IMR-90 (cell line): ENCODE data around the gene FOXL1. TPM values are rescaled to one million over a fixed set of nuclear protein-coding genes. Genes with fewer than 3 reads are reported as not detected.

Experiments used
- ATAC-seq: fragments of 200-7000 bp; cut with Tn5 transposase; 2 replicates; pipeline ENCODE4 v1.9.1; 2020; ENCODE audit warnings: low read depth, mild to moderate bottlenecking, moderate library complexity
- BruUV-seq: library from RNA; stranded (reverse); fragments of 400-500 nt; replicated peaks from 2 replicates; lab custom pipeline; 2021; lab: Mats Ljungman, UMichigan
- CTCF ChIA-PET: fragments of 300-600 bp; formaldehyde crosslinking; extraction: SDS; loops from one replicate; lab custom pipeline; 2021; ENCODE audit warnings: antibody characterized with exemption; lab: Yijun Ruan, JAX
- POLR2A ChIA-PET: fragments of 300-600 bp; sonication (Branson Sonifier 250); formaldehyde crosslinking; loops from one replicate; lab custom pipeline; 2022; ENCODE audit warnings: antibody characterized with exemption; ENCODE audit not compliant: unreplicated experiment; lab: Charles Lee
- DNase-seq: peaks from one replicate; pipeline ENCODE4 v3.0.0; 2013
- H2AFZ ChIP-seq: replicated peaks from 2 replicates; pipeline ENCODE3; 2013; ENCODE audit warnings: low read length, mild to moderate bottlenecking; ENCODE audit not compliant: poor library complexity
- H2AK5ac ChIP-seq: 2 replicates; pipeline ENCODE4 v1.6.1; 2013; ENCODE audit warnings: low read depth, low read length, inconsistent platforms
- H2AK9ac ChIP-seq: replicated peaks from 2 replicates; pipeline ENCODE3; 2013; ENCODE audit warnings: mild to moderate bottlenecking, low read depth, low read length, moderate library complexity; ENCODE audit not compliant: poor library complexity
- H2BK120ac ChIP-seq: 2 replicates; pipeline ENCODE4 v1.6.1; 2013; ENCODE audit warnings: low read depth, low read length, inconsistent platforms
- H2BK15ac ChIP-seq: 3 replicates; pipeline ENCODE4 v1.6.1; 2013; ENCODE audit warnings: low read depth, low read length, inconsistent platforms
- H2BK20ac ChIP-seq: 2 replicates; pipeline ENCODE4 v1.6.1; 2013; ENCODE audit warnings: low read depth, mild to moderate bottlenecking, inconsistent platforms, low read length, moderate library complexity
- H2BK5ac ChIP-seq: 2 replicates; pipeline ENCODE4 v1.6.1; 2013; ENCODE audit warnings: mild to moderate bottlenecking, low read depth, low read length, inconsistent platforms; ENCODE audit not compliant: poor library complexity, severe bottlenecking
- H3K14ac ChIP-seq: replicated peaks from 2 replicates; pipeline ENCODE4 v1.6.1; 2013; ENCODE audit warnings: low read depth, low read length, inconsistent platforms
- H3K18ac ChIP-seq: 2 replicates; pipeline ENCODE4 v1.6.1; 2013; ENCODE audit warnings: low read depth, low read length, control low read depth
- H3K23ac ChIP-seq: 2 replicates; pipeline ENCODE4 v1.6.1; 2013; ENCODE audit warnings: low read depth, low read length, inconsistent platforms
- H3K27ac ChIP-seq: 2 replicates; pipeline ENCODE4 v1.5.1; 2013; ENCODE audit warnings: mild to moderate bottlenecking, control low read depth, low read length; ENCODE audit not compliant: insufficient read depth
- H3K27me3 ChIP-seq: 2 replicates; pipeline ENCODE4 v1.6.1; 2013; ENCODE audit warnings: low read length; ENCODE audit not compliant: control insufficient read depth, insufficient read depth
- H3K36me3 ChIP-seq: 2 replicates; pipeline ENCODE4 v1.6.1; 2013; ENCODE audit warnings: low read length, mixed read lengths; ENCODE audit not compliant: control insufficient read depth, insufficient read depth
- H3K4ac ChIP-seq: 2 replicates; pipeline ENCODE4 v1.6.1; 2013; ENCODE audit warnings: low read depth, low read length, inconsistent platforms
- H3K4me1 ChIP-seq: 2 replicates; pipeline ENCODE4 v1.6.1; 2013; ENCODE audit warnings: low read length, mixed read lengths; ENCODE audit not compliant: control insufficient read depth, insufficient read depth
- H3K4me2 ChIP-seq: 2 replicates; pipeline ENCODE4 v1.6.1; 2013; ENCODE audit warnings: low read depth, mild to moderate bottlenecking, control low read depth, low read length, moderate library complexity
- H3K4me3 ChIP-seq: 2 replicates; pipeline ENCODE4 v1.5.1; 2013; ENCODE audit warnings: low read depth, mild to moderate bottlenecking, control low read depth, low read length, moderate library complexity; ENCODE audit not compliant: insufficient read depth
- H3K56ac ChIP-seq: 2 replicates; pipeline ENCODE4 v1.6.1; 2013; ENCODE audit warnings: low read length, inconsistent platforms; ENCODE audit not compliant: insufficient read depth; ENCODE audit errors: extremely low read depth
- H3K79me1 ChIP-seq, 2 experiments: 2 replicates each; pipeline ENCODE4 v1.6.1; 2013; ENCODE audit warnings: low read length in 2 of 2, inconsistent platforms in 1 of 2, low read depth in 1 of 2
- H3K9ac ChIP-seq: 2 replicates; pipeline ENCODE4 v1.6.1; 2013; ENCODE audit warnings: low read depth, low read length, control low read depth
- H3K9me1 ChIP-seq: 2 replicates; pipeline ENCODE4 v1.6.1; 2013; ENCODE audit warnings: low read length, inconsistent platforms; ENCODE audit not compliant: insufficient read depth
- H3K9me3 ChIP-seq: 2 replicates; pipeline ENCODE4 v1.6.1; 2013; ENCODE audit warnings: low read length; ENCODE audit not compliant: control insufficient read depth, insufficient read depth
- H4K20me1 ChIP-seq: 2 replicates; pipeline ENCODE4 v1.6.1; 2013; ENCODE audit warnings: low read length, inconsistent platforms; ENCODE audit not compliant: insufficient read depth
- H4K5ac ChIP-seq: 2 replicates; pipeline ENCODE4 v1.6.1; 2013; ENCODE audit warnings: mild to moderate bottlenecking, low read depth, low read length, control low read depth
- H4K8ac ChIP-seq, 2 experiments: 2 replicates each; pipeline ENCODE4 v1.6.1; 2013; ENCODE audit warnings: low read depth in 2 of 2, low read length in 2 of 2, control low read depth in 1 of 2, inconsistent platforms in 1 of 2
- H4K91ac ChIP-seq: 2 replicates; pipeline ENCODE4 v1.6.1; 2013; ENCODE audit warnings: low read depth, low read length, inconsistent platforms; ENCODE audit not compliant: insufficient read depth
- MXI1 ChIP-seq: IDR thresholded peaks from 2 replicates; pipeline ENCODE4 v1.6.1; 2012; ENCODE audit warnings: low read depth, mild to moderate bottlenecking, low read length, moderate library complexity, borderline replicate concordance
- NFE2L2 ChIP-seq: fragments of 150-350 bp; IDR thresholded peaks from 2 replicates; pipeline ENCODE4 v1.6.1; 2016; ENCODE audit warnings: low read depth, mild to moderate bottlenecking, low read length
- WGBS, 2 experiments: methylation state at CpG; one replicate each; pipeline versions ENCODE4 v1.1.5 to v1.1.7; 2013; ENCODE audit warnings: missing lambda C conversion rate in 2 of 2; ENCODE audit not compliant: insufficient read length in 1 of 2; ENCODE audit errors: extremely low coverage in 2 of 2; 5-methylcytosine and 5-hydroxymethylcytosine counted together
- dilution Hi-C: fragments of 300-500 bp; cut with HindIII; formaldehyde crosslinking; loops from one replicate; pipeline ENCODE4 v1.14.3; 2018; ENCODE audit warnings: low sequenced_read_pairs; ENCODE audit not compliant: unreplicated experiment
- in situ Hi-C: fragments of 300-500 bp; cut with MboI; formaldehyde crosslinking; loops from 3 replicates; pipeline ENCODE4 v1.14.3; 2019; ENCODE audit warnings: low sequenced_read_pairs, inconsistent platforms, mixed read lengths
- intact Hi-C: fragments of 100-400 bp; cut with micrococcal nuclease; formaldehyde crosslinking; loops from 2 replicates; pipeline ENCODE4 v1.10.0; 2022
- polyA plus RNA-seq, 3 experiments: library from polyadenylated mRNA; depleted of rRNA; stranded (reverse); fragments of >200 nt; gene quantifications; 2 replicates each; pipeline ENCODE4 v1.2.3, GENCODE V29; 2012; ENCODE audit warnings: low replicate concordance in 1 of 3
- total RNA-seq: library from RNA; depleted of rRNA; stranded (reverse); fragments of >200 nt; gene quantifications from 2 replicates; pipeline ENCODE4 v1.2.3, GENCODE V29; 2012
- TF ChIP-seq, protein P1 (sequence below): conservative IDR thresholded peaks from 2 replicates; pipeline ENCODE4 v1.5.1; 2012; ENCODE audit warnings: mild to moderate bottlenecking, low read depth, low read length, improper control_type of control experiment
- TF ChIP-seq, protein P2 (sequence below): fragments of 150-350 bp; IDR thresholded peaks from 2 replicates; pipeline ENCODE4 v1.6.1; 2017; ENCODE audit warnings: mild to moderate bottlenecking, antibody characterized with exemption, low read length, low read depth

FOXL1 gene
- total and polyA plus RNA-seq, 2 of the 4 experiments (the other 2 are of a cell fraction): 15.2 to 25.8 TPM

DNA sequence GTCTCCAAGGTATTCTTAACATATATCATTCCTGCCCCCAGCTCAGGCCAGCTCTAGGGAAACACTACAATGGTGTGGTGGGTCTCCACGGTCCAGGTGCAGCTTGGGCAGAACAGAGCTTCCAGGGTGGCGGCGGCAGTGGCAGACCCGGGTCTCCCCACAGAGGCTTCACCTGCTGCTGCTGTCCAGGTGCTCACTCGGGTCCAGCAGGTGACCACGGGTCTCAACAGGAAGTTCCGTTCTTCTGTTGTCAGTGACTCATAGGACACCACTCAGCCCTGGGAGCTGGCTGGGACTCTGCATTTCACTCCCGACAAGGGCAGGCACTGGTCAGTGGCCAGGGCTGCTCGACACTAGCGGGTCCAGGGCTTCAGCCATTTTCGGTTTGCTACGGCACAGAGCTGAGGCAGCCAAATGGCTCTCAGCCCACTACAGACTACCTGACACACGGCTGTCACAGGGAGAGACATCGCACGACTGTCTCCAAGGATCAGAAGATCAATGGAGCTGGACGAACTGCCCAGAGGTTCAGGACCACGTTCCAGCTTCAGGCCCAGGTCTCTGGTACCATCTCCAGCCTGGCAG is 40.1 kb upstream of the FOXL1 start:
- Histone ChIP-seq H3K9ac (no peak overlapping the region), H4K91ac (no peak overlapping the region), H3K4ac (no peak overlapping the region), H2AK5ac (no peak overlapping the region), H2BK120ac (no peak overlapping the region), H3K9me1 (no peaks in the 10 kb centered on the region), H3K4me1 (no peaks in the 10 kb centered on the region), H3K27ac (no peak overlapping the region), H4K8ac (no peak overlapping the region), H3K79me1 (no peaks in the 10 kb centered on the region; a peak in 1 of 4 replicates), H3K14ac (no peak overlapping the region), H4K5ac (no peak overlapping the region), H2BK20ac (no peak overlapping the region), H3K56ac (no peak overlapping the region), H2BK5ac (no peak overlapping the region), H4K20me1 (no peaks in the 10 kb centered on the region), H3K18ac (no peak overlapping the region), H3K23ac (no peak overlapping the region), H2AFZ (no peak overlapping the region), H3K36me3 (peaks cover 48% of the 10 kb centered on the region), H2AK9ac (no peak overlapping the region), H2BK15ac (no peak overlapping the region), H3K4me3 (no peak overlapping the region), H3K4me2 (no peak overlapping the region), H3K27me3 (no peaks in the 10 kb centered on the region), H3K9me3 (no peaks in the 10 kb centered on the region)
- WGBS, 2 experiments: 95% methylated on average over 10 of the region's 17 CpGs; no CpG with 5 or more reads in 1 of the 2 experiments
- in situ Hi-C loops (no loop called here), dilution Hi-C loops (no loop called here), intact Hi-C loops (no loop called here)
- POLR2A ChIA-PET: no interaction called here
- ATAC-seq (no peak), DNase-seq (no peak)
- TF ChIP-seq NFE2L2: no peak
- TF ChIP-seq, protein P1, sequence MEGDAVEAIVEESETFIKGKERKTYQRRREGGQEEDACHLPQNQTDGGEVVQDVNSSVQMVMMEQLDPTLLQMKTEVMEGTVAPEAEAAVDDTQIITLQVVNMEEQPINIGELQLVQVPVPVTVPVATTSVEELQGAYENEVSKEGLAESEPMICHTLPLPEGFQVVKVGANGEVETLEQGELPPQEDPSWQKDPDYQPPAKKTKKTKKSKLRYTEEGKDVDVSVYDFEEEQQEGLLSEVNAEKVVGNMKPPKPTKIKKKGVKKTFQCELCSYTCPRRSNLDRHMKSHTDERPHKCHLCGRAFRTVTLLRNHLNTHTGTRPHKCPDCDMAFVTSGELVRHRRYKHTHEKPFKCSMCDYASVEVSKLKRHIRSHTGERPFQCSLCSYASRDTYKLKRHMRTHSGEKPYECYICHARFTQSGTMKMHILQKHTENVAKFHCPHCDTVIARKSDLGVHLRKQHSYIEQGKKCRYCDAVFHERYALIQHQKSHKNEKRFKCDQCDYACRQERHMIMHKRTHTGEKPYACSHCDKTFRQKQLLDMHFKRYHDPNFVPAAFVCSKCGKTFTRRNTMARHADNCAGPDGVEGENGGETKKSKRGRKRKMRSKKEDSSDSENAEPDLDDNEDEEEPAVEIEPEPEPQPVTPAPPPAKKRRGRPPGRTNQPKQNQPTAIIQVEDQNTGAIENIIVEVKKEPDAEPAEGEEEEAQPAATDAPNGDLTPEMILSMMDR: no peak
- TF ChIP-seq, protein P2, sequence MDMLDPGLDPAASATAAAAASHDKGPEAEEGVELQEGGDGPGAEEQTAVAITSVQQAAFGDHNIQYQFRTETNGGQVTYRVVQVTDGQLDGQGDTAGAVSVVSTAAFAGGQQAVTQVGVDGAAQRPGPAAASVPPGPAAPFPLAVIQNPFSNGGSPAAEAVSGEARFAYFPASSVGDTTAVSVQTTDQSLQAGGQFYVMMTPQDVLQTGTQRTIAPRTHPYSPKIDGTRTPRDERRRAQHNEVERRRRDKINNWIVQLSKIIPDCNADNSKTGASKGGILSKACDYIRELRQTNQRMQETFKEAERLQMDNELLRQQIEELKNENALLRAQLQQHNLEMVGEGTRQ: no peak
- no peak for TF ChIP-seq MXI1
- CTCF ChIA-PET: no interaction called here
- BruUV-seq: no TSS peak
